HUES48 (cell line): ENCODE data around the gene C5.

ENCODE experiments used
- H3K27ac ChIP-seq: one replicate; pipeline ENCODE4 v1.7.0; 2013; ENCODE audit warnings: low read depth, low read length, inconsistent platforms
- H3K27me3 ChIP-seq: 2 replicates; pipeline ENCODE4 v1.6.1; 2013; ENCODE audit warnings: mild to moderate bottlenecking, low read length; ENCODE audit not compliant: control insufficient read depth, insufficient read depth
- H3K36me3 ChIP-seq: 2 replicates; pipeline ENCODE4 v1.6.1; 2013; ENCODE audit warnings: low read length; ENCODE audit not compliant: control insufficient read depth, insufficient read depth
- H3K4me1 ChIP-seq: 2 replicates; pipeline ENCODE4 v1.6.1; 2013; ENCODE audit warnings: mild to moderate bottlenecking, low read length; ENCODE audit not compliant: control insufficient read depth, insufficient read depth
- H3K4me3 ChIP-seq: 2 replicates; pipeline ENCODE4 v1.5.1; 2013; ENCODE audit warnings: mild to moderate bottlenecking, low read depth, low read length
- H3K9ac ChIP-seq: 2 replicates; pipeline ENCODE4 v1.6.1; 2013; ENCODE audit warnings: mild to moderate bottlenecking, low read depth, low read length, moderate library complexity
- H3K9me3 ChIP-seq: 2 replicates; pipeline ENCODE4 v1.6.1; 2013; ENCODE audit warnings: low read length; ENCODE audit not compliant: control insufficient read depth, insufficient read depth

The C5 gene

GRCh38 chr9:120915854-120916470 is 134.1 kb downstream of the C5 start:
- no peaks in the 10 kb centered on the region for H3K36me3 ChIP-seq

GRCh38 chr9:120914953-120915352 is 135.1 kb downstream of the C5 start:
- no peaks in the 10 kb centered on the region for H3K27me3 ChIP-seq
- H3K9me3 ChIP-seq = no peaks in the 10 kb centered on the region
- no peak overlapping the region for H3K4me3 ChIP-seq
- H3K4me1 ChIP-seq = peaks cover 12% of the 10 kb centered on the region
- H3K36me3 ChIP-seq = no peaks in the 10 kb centered on the region
- no peak overlapping the region for H3K27ac ChIP-seq
- H3K9ac ChIP-seq = no peak overlapping the region

More at GRCh38 chr9:120915854-120916470, 134.1 kb downstream of the C5 start:
- Histone ChIP-seq H3K9me3 (no peaks in the 10 kb centered on the region), H3K9ac (no peak overlapping the region), H3K4me3 (no peak overlapping the region), H3K27ac (no peak overlapping the region), H3K27me3 (no peaks in the 10 kb centered on the region), H3K4me1 (peaks cover 22% of the 10 kb centered on the region)

GRCh38 chr9:120914396-120914795 is 135.7 kb downstream of the C5 start:
- Histone ChIP-seq H3K9me3 (no peaks in the 10 kb centered on the region), H3K4me1 (peaks cover 12% of the 10 kb centered on the region), H3K4me3 (no peak overlapping the region), H3K27me3 (no peaks in the 10 kb centered on the region), H3K36me3 (no peaks in the 10 kb centered on the region), H3K9ac (no peak overlapping the region), H3K27ac (no peak overlapping the region)

- no peak overlapping the region for H3K4me3 ChIP-seq
- no peak overlapping the region for H3K9ac ChIP-seq
- peaks cover 12% of the 10 kb centered on the region for H3K4me1 ChIP-seq
- no peaks in the 10 kb centered on the region for H3K27me3 ChIP-seq
- H3K36me3 ChIP-seq = no peaks in the 10 kb centered on the region
- no peaks in the 10 kb centered on the region for H3K9me3 ChIP-seq
- no peak overlapping the region for H3K27ac ChIP-seq
These were observed 136.3 kb downstream of the C5 start for GRCh38 chr9:120913647-120914264.

- Histone ChIP-seq H3K27me3 (no peaks in the 10 kb centered on the region), H3K4me1 (peaks cover 12% of the 10 kb centered on the region), H3K4me3 (no peak overlapping the region), H3K9ac (no peak overlapping the region), H3K9me3 (no peaks in the 10 kb centered on the region), H3K36me3 (no peaks in the 10 kb centered on the region), H3K27ac (no peak overlapping the region)
These were observed 137.0 kb downstream of the C5 start for GRCh38 chr9:120912958-120913646.

GRCh38 chr9:120911295-120911837 is 138.7 kb downstream of the C5 start:
- no peaks in the 10 kb centered on the region for H3K36me3 ChIP-seq
- H3K4me1 ChIP-seq = peaks cover 12% of the 10 kb centered on the region
- H3K4me3 ChIP-seq = no peak overlapping the region
- no peak overlapping the region for H3K27ac ChIP-seq
- H3K27me3 ChIP-seq = no peaks in the 10 kb centered on the region
- H3K9ac ChIP-seq = no peak overlapping the region
- no peaks in the 10 kb centered on the region for H3K9me3 ChIP-seq

- Histone ChIP-seq H3K9me3 (no peaks in the 10 kb centered on the region), H3K9ac (no peak overlapping the region), H3K36me3 (no peaks in the 10 kb centered on the region), H3K27ac (no peak overlapping the region), H3K4me3 (no peak overlapping the region), H3K27me3 (no peaks in the 10 kb centered on the region), H3K4me1 (peaks cover 12% of the 10 kb centered on the region)
These were observed 139.4 kb downstream of the C5 start for GRCh38 chr9:120910643-120911042.

GRCh38 chr9:120909904-120910303 is 140.2 kb downstream of the C5 start:
- H3K4me1 ChIP-seq = peaks cover 12% of the 10 kb centered on the region
- no peak overlapping the region for H3K9ac ChIP-seq
- no peak overlapping the region for H3K4me3 ChIP-seq
- H3K27ac ChIP-seq = no peak overlapping the region
- no peaks in the 10 kb centered on the region for H3K27me3 ChIP-seq
- H3K36me3 ChIP-seq = no peaks in the 10 kb centered on the region
- H3K9me3 ChIP-seq = no peaks in the 10 kb centered on the region

GRCh38 chr9:120905315-120906164 is 144.5 kb downstream of the C5 start:
- H3K36me3 ChIP-seq = no peaks in the 10 kb centered on the region
- no peaks in the 10 kb centered on the region for H3K27me3 ChIP-seq
- no peak overlapping the region for H3K4me3 ChIP-seq
- no peak overlapping the region for H3K9ac ChIP-seq
- H3K9me3 ChIP-seq = no peaks in the 10 kb centered on the region
- no peaks in the 10 kb centered on the region for H3K4me1 ChIP-seq
- no peak overlapping the region for H3K27ac ChIP-seq

- no peaks in the 10 kb centered on the region for H3K9me3 ChIP-seq
- H3K9ac ChIP-seq = no peak overlapping the region
- no peaks in the 10 kb centered on the region for H3K4me1 ChIP-seq
- no peaks in the 10 kb centered on the region for H3K27me3 ChIP-seq
- no peak overlapping the region for H3K4me3 ChIP-seq
- no peak overlapping the region for H3K27ac ChIP-seq
- H3K36me3 ChIP-seq = no peaks in the 10 kb centered on the region
These were observed 145.1 kb downstream of the C5 start for GRCh38 chr9:120904978-120905301.
